HG03571 (cell line): Measurements from ENCODE around the gene WDR37.
"Not testable (repeated sequence)": the region's sequence is repeated elsewhere in the genome, so short reads cannot be mapped to it uniquely, and the experiment has no call there.

Experiments used
- ATAC-seq: cut with Tn5 transposase; IDR thresholded peaks from one replicate; pipeline ENCODE4 v1.9.1; 2021; ENCODE audit not compliant: unreplicated experiment

The WDR37 gene

DNA sequence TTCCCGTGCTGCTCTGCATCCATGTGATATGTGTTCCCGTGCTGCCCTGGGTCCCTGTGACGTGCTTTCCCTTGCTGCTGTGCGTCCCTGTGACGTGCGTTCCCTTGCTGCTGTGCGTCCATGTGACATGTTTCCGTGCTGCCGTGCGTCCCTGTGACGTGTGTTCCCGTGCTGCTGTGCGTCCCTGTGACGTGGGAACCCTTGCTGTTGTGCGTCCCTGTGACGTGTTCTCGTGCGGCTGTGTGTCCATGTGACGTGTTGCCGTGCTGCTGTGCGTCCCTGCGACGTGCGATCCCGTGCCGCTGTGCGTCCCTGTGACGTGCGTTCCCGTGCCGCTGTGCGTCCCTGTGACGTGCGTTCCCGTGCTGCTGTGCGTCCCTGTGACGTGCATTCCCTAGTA is 45.8 kb downstream of the WDR37 start:
- ATAC-seq, result no peak

DNA sequence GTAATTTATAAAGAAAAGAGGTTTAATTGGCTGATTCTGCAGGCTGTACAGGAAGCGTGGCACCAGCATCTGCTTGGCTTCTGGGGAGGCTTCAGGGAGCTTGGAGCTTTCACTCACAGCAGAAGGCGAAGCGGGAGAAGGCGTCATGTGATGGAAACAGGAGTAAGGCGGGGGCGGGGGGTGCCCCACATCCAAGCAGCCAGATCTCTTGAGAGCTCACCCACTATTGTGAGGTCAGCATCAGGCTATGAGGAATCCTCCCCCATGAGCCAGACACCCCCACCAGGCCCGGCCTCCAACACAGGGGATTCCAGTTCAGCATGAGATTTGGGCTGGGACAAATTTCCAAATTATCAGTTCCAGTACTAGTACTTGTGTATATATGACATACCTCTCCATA is 46.2 kb downstream of the WDR37 start:
- ATAC-seq, result no peak

DNA sequence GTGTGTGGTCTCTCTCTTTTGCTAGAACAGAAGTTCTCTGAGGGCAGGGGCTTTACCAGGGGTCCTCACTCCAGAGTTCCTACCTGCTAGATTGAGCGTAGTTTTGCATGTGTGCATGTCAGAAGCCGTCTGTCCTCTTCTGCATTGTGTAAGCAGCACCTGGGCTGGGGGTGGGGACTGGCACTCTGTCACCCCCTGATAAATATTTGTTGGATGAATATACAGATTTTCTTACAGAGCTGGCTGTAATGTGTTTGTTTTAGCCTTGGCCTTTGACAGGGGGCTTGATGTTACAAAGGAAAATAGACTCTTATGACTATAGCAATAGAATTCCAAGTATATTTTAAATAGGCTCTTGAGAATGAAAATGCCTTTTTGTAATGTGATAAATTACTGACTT is 46.6 kb downstream of the WDR37 start:
- no peak for ATAC-seq

DNA sequence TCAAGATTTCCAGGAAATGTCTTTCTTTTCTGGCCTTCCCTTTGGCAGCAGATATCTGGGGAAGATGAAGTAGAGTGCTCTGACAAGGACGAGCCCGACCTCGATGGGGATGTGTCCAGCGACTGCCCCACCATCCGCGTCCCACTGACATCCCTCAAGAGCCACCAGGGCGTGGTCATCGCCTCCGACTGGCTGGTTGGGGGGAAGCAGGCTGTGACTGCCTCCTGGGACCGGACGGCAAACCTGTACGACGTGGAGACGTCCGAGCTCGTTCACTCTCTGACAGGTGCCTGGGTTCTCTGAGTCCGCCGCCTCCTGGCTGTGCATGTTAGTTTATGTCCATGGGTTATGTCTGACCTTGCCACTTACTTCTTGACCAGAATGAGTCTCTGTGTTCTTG is 47.4 kb downstream of the WDR37 start:
- no peak for ATAC-seq

GRCh38 chr10:1104971-1105370 is 48.8 kb downstream of the WDR37 start:
- ATAC-seq, result no peak

- ATAC-seq, result no peak
Observed at GRCh38 chr10:1107004-1107403, 50.8 kb downstream of the WDR37 start.

- no peak for ATAC-seq
Observed at GRCh38 chr10:1107679-1108078, 51.5 kb downstream of the WDR37 start.

- peak; percentile 86 for ATAC-seq
Observed at GRCh38 chr10:1109795-1110673, 53.8 kb downstream of the WDR37 start.

DNA sequence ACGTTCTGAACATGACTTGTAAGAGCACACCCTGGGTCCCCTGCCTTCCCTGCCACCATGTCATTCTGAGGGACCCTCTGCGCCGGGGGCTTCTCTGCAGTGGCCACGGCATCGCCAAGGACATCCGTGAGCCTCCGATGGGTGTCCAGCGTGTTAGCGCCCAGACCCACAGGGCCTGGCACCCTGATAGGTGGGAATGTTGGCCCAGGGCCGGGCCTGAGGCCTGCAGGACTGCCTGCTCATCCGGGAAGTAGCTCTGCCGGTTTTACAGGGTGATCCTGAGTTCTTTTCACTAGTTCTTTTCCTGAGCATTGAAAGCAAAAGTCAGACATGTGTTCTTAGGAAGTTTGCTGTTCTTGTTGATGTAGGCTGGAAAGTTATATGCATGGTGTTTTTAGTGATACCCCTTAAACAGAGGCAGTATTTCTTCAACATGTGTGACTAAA is 54.5 kb downstream of the WDR37 start:
- ATAC-seq, result no peak

DNA sequence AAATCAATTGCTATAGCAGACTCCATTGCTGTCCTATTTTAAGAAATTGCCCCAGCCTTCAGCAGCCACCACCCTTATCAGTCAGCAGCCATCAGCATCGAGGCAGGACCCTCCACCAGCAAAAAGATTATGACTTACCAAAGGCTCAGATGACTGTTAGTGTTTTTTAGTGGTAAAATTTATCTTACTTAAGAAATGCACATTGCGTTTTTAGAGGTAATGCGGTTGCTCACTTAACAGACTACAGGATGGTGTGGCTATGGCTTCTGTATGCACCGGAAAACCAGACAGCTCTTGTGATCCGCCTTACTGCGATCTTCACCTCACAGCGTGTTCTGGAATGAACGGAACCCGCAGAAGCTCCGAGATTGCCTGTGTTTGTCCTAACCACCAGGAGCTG is 58.1 kb downstream of the WDR37 start:
- ATAC-seq, result no peak

DNA sequence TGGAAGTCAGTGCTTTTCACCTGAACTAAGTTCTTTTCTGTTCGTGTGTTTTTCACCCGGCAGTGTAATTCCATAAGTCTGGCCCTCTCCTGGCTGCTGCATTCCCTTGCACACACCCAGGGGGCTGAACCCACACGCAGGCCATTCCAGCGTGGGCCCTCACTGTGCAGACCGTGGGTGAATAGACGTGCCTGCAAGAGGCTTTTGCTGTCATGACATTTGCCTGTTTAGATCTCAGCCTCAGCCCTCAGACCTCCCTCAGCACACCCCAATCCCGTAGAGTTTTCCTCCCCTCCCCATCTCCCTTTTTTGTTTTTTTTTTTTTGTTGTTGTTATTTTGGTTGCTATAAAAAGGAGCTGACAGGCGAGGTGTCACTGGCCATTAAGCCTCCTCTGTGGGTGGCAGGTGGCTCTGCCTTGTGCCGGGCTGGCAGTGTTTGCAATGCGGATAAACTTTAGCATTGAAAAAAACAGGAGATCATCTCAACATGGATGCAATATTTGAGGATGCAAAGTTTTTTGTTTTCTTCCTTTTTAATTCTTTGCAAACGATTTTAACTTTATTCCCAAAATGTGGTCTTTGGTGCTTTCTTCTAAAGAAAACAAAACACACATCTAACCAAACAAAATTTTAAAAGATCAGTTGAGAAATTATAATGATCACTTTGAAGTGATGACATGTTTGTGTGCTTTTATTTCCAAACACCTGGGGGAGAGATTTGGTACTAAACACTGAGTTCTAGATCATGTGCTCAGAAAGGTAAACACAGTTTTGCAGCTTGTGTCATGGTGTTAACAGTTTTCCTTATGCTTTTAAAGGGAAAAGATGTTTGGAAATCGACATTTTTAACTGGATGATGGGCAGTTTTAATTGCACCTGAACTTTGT is 58.8 kb downstream of the WDR37 start:
- no peak for ATAC-seq

DNA sequence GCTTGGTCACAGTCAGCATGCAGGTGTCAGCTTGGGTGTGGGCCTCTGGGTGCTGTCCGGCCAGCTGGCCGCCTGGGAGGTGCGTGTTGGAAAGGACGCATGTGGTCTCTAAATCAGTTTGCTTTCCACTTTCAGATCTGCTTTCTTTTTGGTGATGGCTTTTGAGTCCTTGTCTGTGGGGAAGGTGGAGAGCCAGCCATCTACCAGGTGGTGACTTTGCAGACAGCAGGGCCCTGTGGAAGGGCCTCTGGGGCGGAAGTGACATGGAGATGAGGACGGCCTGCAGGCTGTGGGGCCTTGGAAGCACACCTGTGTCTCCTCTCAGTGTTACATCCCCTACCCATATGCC is 59.4 kb downstream of the WDR37 start:
- no peak for ATAC-seq

- ATAC-seq, result no peak
Observed at GRCh38 chr10:1116051-1116450, 59.9 kb downstream of the WDR37 start.

DNA sequence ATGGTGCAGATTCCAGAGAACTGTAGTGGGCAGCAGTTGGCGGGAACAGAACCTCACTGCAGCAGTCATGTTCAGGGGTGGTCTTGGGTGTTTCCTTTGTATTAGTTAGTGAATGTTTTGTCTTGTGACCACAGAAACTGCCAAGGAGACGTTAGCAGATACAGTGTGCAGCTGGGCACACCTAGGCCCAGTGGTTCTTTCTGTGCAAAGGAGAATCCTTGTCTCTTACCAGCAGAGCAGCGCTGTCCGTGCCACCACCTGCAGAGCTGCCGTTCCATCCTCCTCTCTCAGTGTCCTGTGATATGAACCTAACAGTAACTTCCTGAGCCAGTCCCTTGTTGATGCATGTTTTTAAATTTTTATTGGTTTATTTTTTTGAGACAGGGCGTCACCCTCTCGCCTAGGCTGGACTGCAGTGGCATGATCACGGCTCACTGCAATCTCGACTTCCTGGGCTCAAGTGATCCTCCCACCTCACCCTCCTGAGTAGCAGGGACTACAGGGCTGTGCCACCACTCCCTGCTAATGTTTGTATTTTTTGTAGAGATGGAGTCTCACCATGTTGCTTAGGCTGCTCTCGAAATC is 60.6 kb downstream of the WDR37 start:
- no peak for ATAC-seq

DNA sequence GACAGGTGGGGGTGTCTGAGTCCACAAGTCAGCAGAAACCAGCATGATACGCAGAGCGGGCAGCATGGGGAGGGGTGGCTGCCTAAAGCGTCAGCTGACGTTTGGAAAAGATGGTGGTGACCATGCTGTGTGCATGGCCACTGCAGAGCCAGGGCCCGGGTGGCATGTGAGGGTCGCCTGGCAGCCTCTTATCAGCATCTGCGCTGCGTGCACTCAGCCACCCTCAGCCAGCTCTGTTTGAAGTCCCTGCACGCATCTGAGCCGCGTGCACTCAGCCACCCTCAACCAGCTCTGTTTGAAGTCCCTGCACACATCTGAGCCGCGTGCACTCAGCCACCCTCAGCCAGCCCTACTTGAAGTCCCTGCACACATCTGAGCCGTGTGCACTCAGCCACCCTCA is 61.5 kb downstream of the WDR37 start:
- ATAC-seq, result no peak

- not testable (repeated sequence) for ATAC-seq
Observed at GRCh38 chr10:1118318-1118717, 62.1 kb downstream of the WDR37 start.

GRCh38 chr10:1119027-1119426 is 62.8 kb downstream of the WDR37 start:
- ATAC-seq, result no peak

DNA sequence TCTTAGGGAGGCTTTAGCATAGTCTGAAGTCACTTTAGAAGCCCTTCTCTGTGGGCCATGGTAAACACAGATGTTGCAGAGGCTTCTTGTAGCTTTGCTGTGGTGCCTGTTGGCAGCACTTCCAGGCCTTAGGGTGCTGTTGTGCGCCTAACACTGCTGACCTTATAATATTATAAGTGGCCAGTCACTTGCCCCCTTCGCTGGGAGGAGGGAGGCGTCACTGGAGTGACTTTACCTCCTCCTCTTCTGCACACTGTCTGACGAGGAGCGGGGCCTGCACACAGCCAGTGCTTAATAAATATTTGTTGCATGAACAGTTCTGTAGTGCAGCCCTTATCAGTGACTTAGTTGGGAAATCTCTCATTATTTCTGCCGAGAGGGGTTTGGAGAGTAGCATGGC is 63.3 kb downstream of the WDR37 start:
- no peak for ATAC-seq

DNA sequence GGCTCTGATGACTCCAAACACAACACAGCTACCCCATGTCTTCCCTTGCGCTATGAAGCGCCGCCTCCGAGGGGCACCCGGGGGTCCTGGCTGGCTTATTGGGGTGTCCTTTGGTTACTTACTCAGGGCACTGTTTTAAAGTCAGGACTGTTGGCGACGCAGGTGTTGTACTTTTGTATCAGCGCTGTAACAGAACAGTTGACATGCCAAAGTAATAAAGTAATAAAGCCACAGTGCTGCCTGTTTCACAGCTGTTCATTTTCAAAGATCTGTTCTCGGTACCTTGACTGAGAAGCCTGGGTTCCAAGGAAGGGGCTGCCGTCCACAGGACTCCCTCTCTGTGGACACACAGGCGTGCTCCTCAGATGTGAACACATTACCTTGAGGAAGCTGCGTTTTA is 64.1 kb downstream of the WDR37 start:
- ATAC-seq, result no peak

DNA sequence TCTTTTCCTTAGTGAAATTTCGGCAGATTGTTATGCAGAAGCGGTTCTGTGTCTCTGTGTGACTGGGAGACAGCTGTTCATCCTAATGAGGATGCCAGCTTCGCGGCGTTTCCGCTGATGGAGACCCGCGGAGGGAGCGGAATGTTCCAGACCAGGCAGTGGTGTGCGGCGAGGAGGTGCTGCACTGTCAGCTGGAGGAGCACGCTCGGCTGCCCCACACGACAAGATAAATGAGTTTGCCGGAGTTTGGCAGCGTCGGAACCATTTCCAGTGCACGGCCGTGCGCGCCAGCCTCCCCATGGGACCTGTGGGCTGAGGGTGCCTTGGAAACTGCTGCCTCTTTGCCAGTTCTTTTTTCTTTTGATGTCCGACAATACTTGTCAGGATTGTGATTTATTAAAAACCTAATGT is 64.6 kb downstream of the WDR37 start:
- ATAC-seq, result no peak

DNA sequence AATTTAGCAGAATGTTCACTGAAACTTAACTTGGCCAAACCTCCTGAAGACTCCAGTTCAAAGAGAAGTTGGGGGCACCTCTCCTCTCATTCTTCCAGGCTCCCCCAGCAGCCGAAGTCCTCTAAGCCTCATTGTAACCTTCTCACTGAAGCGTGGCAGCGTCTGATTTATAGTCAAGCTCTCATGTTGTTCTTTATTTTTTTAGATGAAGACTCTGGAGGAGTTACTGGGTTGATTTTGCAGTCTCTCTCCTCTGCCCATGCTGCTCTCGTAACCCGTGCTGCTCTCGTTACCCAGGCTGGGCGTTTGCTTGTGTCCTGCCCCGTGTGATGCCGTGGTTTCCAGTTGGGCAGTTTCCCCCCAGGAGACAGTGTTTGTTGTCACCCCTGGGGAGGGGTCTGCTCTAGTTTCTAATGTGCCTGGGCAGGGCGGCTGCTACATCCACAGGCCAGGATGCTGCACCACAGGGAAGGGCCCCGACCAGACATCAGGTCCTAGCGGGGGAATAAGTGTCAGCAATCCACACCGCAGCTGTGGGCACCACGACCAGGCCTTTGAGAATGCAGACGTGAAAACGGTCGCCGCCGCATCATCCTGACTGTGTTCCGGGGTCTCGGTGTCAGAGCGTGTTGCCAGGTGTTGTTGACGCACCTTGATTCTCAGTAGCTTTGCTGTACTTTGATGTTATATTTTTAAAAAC is 65.2 kb downstream of the WDR37 start:
- ATAC-seq, result no peak
